A172 (cell line): Measurements from ENCODE around the gene ZCCHC9. TPM values are rescaled to one million over a fixed set of nuclear protein-coding genes. Genes with fewer than 3 reads are reported as not detected.
"Not testable (repeated sequence)": the region's sequence is repeated elsewhere in the genome, so short reads cannot be mapped to it uniquely, and the experiment has no call there.

Experiments used
- DNase-seq: peaks from one replicate; pipeline ENCODE4 v3.0.0-alpha.2; 2015; ENCODE audit warnings: low spot score
- total RNA-seq: library from RNA; depleted of rRNA; stranded (reverse); fragments of >200 nt; shearing (Covaris generic); gene quantifications from 2 replicates; pipeline ENCODE4 v1.2.3, GENCODE V29; 2014

ZCCHC9 gene
- total RNA-seq, 1 experiment from 2014 or later = 41.1 TPM

DNA sequence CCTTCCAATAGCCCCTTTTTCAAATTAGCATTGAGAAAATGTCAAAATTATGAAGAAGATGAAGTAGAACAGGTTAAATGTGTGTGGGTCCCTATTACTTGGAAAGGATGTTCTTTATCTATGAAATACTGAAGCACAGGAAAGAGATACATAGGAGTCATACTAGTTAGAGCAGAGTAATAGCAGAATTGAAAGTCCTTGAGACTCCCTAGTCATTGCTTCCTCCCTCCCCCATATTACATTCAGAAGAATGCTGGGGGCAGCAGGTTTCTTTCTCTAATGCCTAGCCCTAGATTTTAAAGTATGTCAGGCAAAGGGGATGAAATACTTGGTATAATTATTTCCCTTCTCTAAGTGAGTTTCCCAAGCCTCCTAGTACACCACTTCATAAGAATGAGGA is 4.4 kb downstream of the ZCCHC9 start:
- DNase-seq = no peak

DNA sequence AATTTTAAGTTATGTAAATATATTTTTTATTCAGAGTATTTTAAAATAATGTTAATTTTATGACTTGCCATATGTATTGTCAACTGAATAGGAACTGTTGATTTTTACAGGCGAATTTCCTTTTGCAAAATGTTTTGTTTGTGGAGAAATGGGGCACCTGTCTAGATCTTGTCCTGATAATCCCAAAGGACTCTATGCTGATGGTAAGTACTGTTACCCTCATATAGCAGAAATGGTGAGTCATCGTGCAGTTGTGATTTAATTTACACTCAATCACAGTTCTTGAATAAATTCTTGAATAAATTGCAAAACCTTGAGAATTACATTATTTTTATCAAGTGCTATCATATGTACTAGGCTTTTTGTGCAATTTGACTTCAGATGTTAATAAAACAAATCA is 7.4 kb downstream of the ZCCHC9 start:
- no peak for DNase-seq

- no peak for DNase-seq
These were observed 9.1 kb downstream of the ZCCHC9 start for GRCh38 chr5:81310402-81311063.

GRCh38 chr5:81313278-81313677 is 11.9 kb downstream of the ZCCHC9 start:
- DNase-seq = no peak

DNA sequence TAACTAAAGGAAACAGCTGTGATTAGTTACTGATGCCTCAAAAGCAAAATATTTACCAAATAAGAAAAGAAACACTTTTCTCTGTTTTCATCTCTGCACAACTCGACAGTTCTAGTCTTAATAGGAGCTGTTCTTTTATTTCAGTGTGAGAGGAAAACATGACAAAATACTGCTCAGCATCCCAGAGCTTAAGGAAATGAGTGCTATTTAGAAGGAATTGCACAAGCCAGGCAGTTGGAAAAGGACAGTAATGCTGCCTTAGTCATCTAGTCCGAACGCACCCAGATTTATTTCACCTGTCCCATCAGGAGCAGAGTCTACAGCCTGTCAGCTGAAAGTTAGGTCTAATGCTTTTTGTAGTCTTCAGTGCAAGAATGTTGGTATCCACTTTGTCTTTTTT is 12.3 kb downstream of the ZCCHC9 start:
- DNase-seq = no peak

DNA sequence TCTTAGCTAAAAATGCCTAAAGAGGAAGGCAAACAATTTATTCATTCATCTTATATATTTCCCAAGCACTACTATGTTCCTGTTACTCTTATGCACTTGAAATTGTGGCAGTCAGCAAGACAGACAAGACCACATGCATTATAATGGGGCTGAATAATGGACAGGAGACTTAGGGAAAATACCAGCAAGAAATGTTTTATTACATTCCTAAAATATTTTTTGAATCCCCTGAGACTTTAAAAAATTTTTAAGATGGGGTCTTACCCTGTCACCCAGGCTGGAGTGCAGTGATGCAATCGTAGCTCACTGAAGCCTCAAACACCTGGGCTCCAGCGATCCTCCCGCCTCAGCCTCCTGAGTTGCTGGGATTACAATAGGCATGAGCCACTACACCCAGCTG is 13.2 kb downstream of the ZCCHC9 start:
- DNase-seq = no peak

DNA sequence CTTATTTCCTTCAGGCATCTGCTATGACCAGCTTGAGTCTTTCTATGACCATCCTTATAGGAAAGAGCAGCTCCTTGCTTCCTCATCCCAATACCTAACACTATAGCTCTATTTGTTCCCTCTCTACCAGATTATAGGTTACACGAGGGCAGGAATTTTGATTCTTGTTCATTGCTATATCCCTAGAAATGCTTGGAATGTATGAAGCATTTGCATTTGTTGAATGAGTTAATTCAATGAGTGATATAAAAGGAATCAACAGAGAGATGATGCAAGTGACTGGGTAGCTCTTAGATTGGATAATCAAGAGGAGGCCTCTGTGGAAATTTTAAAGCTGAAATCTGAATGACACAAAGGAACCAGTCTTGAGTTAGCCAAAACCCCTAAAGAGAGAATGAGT is 13.9 kb downstream of the ZCCHC9 start:
- DNase-seq = peak; percentile 39

DNA sequence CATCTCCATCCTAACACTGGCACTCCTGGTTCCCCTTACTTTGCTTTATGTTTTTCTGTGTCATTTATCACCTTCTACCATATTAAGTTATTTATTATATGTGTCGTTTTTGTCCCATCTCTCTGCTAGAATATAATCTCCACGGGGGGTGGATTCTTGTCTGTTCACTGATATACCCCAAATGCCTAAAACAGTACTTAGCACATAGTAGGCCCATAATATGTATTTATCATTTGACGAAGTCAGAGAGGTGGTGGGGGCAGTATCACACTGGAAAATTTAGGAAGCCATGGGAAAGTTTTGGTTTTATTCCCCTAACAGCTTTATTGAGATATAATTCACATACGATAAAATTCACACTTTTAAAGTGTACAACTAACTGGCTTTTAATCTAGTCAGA is 14.4 kb downstream of the ZCCHC9 start:
- no peak for DNase-seq

DNA sequence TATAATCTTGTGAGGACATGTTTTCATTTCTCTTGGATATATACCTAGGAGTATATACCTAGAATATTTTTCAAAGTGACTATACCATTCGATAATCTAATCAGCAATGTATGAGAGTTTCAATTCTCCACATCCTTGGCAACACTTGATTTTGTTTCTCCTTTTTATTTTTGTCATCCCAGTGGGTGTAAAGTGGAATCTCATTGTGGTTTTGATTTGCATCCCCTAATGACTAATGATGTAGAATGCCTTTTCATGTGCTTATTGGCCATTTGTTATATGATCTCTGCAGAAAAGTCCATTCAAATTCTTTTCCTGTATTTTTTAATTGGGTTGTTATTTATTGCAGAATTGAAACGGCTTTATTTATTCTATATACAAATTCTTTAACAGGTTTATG is 15.2 kb downstream of the ZCCHC9 start:
- no peak for DNase-seq

- no peak for DNase-seq
These were observed 16.1 kb downstream of the ZCCHC9 start for GRCh38 chr5:81317536-81317935.

- DNase-seq = no peak
These were observed 25.2 kb downstream of the ZCCHC9 start for GRCh38 chr5:81326554-81326953.

GRCh38 chr5:81334304-81335061 is 33.1 kb downstream of the ZCCHC9 start:
- no peak for DNase-seq

DNA sequence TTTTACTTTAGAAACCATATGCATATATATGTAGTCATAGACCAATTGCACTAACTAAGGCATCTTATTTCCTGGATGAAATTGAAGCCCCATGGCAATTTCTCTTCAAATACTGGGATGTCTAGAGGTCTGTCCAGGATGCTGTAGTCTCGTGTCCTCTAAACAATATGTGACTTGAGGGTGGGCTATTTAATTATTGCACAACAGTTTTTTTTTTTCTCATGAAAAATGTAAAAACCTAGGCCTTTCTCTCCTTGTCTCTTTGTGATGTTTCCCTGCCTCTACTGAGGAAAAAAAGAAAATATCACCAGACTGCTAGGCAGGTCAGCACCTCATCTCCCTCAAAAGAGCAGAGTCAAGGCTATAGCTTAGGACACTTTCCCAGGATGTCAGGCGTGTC is 34.6 kb downstream of the ZCCHC9 start:
- DNase-seq = no peak

DNA sequence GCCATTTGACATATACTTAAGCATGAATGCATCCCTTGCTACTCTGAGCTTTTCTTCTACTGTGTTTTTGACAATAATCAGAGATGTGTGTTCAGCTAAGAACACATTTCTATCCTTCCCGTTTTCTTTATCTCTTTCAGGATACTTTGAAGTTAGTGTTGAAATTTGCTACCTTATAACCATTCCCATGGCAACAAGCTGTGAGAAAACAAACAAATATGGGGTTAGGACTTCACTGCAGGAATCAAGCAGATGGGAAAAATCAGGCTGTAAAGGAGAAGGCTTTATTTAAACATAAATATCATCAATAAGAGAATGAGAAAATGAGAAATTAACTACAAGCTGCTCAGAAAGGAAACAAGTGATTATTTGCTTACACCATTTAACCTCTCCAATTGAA is 35.2 kb downstream of the ZCCHC9 start:
- DNase-seq = no peak

DNA sequence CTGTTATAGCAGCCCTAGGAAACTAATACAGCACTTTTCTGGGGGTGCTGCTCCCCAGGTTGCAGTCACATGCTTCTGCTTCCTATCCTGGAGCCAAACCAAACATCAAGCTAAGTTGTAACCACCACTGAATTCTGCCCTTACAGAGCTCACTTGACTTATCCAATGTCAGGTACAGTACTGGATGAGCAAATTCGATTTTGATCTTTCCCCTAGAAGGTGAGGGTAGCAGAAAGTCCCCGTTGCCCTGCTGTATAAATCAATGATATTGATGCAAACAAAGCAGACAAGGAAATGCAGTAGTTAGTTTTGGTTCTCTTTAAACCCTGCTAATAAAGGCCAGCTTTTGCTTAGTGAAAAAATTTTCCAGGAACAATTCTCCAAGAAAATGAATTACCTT is 36.4 kb downstream of the ZCCHC9 start:
- no peak for DNase-seq

DNA sequence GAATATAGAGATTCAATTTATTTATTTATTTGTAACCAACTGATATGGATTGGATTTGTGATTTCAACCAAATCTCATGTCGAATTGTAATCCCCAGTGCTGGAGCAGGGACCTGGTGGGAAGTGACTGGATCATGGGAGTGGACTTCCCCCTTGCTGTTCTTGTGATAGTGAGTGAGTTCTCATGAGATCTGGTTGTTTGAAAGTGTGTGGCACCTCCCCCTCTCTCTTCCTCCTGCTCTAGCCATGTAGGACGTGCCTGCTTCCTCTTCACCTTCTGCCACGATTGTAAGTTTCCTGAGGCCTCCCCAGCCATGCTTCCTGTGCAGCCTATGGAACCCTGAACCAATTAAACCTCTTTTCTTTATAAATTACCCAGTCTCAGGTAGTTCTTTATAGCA is 36.8 kb downstream of the ZCCHC9 start:
- DNase-seq = not testable (repeated sequence)

DNA sequence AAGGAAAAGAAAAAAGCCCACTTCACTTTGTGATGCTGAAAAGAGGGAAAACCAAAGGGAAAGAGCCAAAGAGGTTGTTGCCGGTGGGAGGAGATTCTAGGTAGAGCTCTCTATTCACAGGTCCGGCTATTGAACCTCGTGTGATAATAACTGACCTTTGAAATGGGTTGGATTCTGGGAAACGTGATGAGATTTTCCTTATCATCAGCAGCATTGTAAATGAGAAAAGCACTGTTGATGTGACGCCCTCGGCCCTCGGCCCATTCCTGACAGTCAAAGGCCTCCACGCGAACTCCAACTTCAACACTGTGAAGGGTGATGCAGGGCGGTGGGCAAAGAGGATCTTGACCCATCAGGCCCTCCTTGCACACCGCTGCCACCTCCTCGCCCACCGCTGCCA is 43.3 kb downstream of the ZCCHC9 start:
- no peak for DNase-seq

GRCh38 chr5:81345411-81346003 is 44.1 kb downstream of the ZCCHC9 start:
- DNase-seq = no peak

- DNase-seq = no peak
These were observed 47.8 kb downstream of the ZCCHC9 start for GRCh38 chr5:81349161-81349560.

DNA sequence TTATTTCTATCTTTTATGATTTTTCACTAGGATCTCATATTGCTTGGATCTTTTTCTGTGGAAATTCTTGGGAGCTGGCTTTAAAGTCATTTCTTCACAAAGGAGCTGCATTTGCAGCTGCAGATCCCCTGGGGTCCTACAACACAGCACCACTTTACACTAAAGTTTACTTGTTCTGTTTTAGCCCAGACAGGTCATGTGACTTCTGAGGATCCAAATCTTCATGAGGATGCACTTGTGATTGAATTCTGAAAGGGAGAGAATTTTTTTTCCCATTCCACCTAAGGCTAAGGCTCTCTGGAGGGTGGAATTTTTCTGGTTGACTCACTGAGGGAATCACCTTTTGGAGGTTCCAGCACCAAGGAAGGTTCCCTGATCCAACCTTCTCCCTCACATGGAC is 49.1 kb downstream of the ZCCHC9 start:
- no peak for DNase-seq

GRCh38 chr5:81353189-81353588 is 51.8 kb downstream of the ZCCHC9 start:
- DNase-seq = no peak

DNA sequence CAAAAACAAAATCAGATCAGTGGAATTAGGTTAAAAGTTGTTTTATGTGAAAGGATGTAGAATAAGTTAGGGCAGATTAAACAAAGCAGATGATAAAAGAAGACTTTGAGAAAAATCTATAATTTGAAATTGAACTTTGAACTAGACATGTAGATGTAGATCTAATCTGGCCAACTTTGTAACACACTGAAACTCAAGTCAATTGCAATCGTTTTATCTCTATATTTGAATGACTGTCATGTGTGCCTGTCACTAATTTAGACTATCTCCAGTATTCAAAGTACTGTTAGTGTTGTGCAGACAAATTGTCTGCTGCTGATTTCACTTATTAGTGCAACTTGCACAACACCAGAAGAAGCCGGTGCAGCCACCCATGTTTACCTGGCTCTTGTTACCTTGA is 52.7 kb downstream of the ZCCHC9 start:
- DNase-seq = no peak
